Breast epithelium (tissue), 4 donors: Measurements from ENCODE around the gene MROH9. TPM values are rescaled to one million over a fixed set of nuclear protein-coding genes. Genes with fewer than 3 reads are reported as not detected.

Experiments used
- DNase-seq, 2 donors: peaks; one replicate each; pipeline ENCODE4 v3.0.0-alpha.2; 2019; ENCODE audit warnings: low spot score in 2 of 2
- H3K27ac ChIP-seq, 2 donors: fragments of 200-600 bp; sonication (generic) in 1 of 2; one replicate each; pipeline ENCODE4 v1.5.1; 2016 to 2019; ENCODE audit warnings: mild to moderate bottlenecking in 1 of 2
- H3K27me3 ChIP-seq, 2 donors: fragments of 200-600 bp; sonication (generic) in 1 of 2; one replicate each; pipeline versions ENCODE4 v1.5.1 to v1.6.0; 2017 to 2019; ENCODE audit warnings: control low read depth in 1 of 2, mild to moderate bottlenecking in 1 of 2
- H3K36me3 ChIP-seq: fragments of 200-600 bp; one replicate; pipeline ENCODE4 v1.5.1; 2019
- H3K4me1 ChIP-seq, 2 donors: fragments of 200-600 bp; sonication (generic); one replicate each; pipeline ENCODE4 v1.5.1; 2016 to 2019; ENCODE audit warnings: control low read depth in 1 of 2
- H3K4me3 ChIP-seq, 3 donors: fragments of 200-600 bp; sonication (generic); 1 replicate in 2 of 3; 2 replicates in 1 of 3; pipeline ENCODE4 v1.5.1; 2016 to 2019; ENCODE audit warnings: mild to moderate bottlenecking in 3 of 3, moderate library complexity in 2 of 3
- H3K9me3 ChIP-seq, 2 donors: fragments of 200-600 bp; sonication (generic) in 1 of 2; one replicate each; pipeline ENCODE4 v1.5.1; 2016 to 2019; ENCODE audit warnings: control low read depth in 1 of 2
- POLR2A ChIP-seq: fragments of 450-650 bp; IDR thresholded peaks from one replicate; pipeline ENCODE4 v1.6.1; 2016; ENCODE audit warnings: antibody characterized with exemption, mild to moderate bottlenecking, moderate library complexity
- POLR2AphosphoS5 ChIP-seq, 3 donors: sonication (generic); formaldehyde crosslinking; IDR thresholded peaks; one replicate each; pipeline ENCODE4 v1.6.1; 2017; ENCODE audit warnings: antibody characterized with exemption in 3 of 3
- intact Hi-C: fragments of 100-400 bp; cut with DNase I; formaldehyde crosslinking; loops from one replicate; pipeline ENCODE4 v1.15.1; 2023; ENCODE audit warnings: low total_unique reads
- total RNA-seq, 3 donors: library from RNA; depleted of rRNA; stranded (reverse); fragments of >200 nt; gene quantifications; one replicate each; pipeline ENCODE4 v1.1.0, GENCODE V29; 2016
- TF ChIP-seq, protein P1 (sequence below), 3 donors: fragments of 450-650 bp; IDR thresholded peaks; one replicate each; pipeline ENCODE4 v1.5.1; 2016 to 2017; ENCODE audit warnings: antibody characterized with exemption in 3 of 3, mild to moderate bottlenecking in 3 of 3, moderate library complexity in 3 of 3

MROH9 gene
- total RNA-seq, 3 donors from 2014 or later: not detected

DNA sequence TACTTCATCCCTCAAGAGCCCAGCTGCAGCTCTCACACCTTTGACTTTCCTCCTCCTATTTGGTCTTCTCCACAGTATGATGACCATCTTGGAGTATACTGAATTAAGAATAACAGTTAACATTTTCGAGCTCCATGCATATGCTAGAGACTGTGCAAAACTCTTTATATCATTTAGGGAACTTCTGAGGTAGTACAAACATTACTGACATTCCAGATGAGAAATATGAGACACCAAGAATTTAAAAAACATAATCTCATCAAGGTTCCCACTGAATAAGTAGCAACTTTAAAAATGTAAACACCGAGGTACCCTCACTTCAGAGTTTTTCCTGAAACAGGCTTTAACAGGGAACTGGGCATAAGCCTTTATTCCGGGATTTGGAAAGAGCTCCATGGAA lies 178.0 kb downstream of the MROH9 start:
- Histone ChIP-seq H3K4me1 (no peaks in the 10 kb centered on the region), H3K27ac (no peak overlapping the region), H3K27me3 (no peaks in the 10 kb centered on the region), H3K4me3 (no peak overlapping the region), H3K9me3 (no peaks in the 10 kb centered on the region), H3K36me3 (no peaks in the 10 kb centered on the region)
- TF ChIP-seq POLR2A: no peak
- no peak for TF ChIP-seq POLR2AphosphoS5 (IDR thresholded peaks at IDR 0.05)
- TF ChIP-seq, protein P1, sequence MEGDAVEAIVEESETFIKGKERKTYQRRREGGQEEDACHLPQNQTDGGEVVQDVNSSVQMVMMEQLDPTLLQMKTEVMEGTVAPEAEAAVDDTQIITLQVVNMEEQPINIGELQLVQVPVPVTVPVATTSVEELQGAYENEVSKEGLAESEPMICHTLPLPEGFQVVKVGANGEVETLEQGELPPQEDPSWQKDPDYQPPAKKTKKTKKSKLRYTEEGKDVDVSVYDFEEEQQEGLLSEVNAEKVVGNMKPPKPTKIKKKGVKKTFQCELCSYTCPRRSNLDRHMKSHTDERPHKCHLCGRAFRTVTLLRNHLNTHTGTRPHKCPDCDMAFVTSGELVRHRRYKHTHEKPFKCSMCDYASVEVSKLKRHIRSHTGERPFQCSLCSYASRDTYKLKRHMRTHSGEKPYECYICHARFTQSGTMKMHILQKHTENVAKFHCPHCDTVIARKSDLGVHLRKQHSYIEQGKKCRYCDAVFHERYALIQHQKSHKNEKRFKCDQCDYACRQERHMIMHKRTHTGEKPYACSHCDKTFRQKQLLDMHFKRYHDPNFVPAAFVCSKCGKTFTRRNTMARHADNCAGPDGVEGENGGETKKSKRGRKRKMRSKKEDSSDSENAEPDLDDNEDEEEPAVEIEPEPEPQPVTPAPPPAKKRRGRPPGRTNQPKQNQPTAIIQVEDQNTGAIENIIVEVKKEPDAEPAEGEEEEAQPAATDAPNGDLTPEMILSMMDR (IDR thresholded peaks at IDR 0.05): no peak
- intact Hi-C loops: no loop called here
- DNase-seq: no peak

Other genes starting within 250 kb of the MROH9 start
- 10 to 100 TPM in 1 of 3 donors, 1 to 10 TPM in 2; 5.3 to 19.3 (median 6.1) TPM for gene FMO3, start 155.4 kb downstream of the MROH9 start, total RNA-seq
- 100 to 1,000 TPM in 2 of 3 donors, 10 to 100 TPM in 1; 79.5 to 141 (median 132) TPM for gene FMO2, start 249.8 kb downstream of the MROH9 start, total RNA-seq